ENCODE data around the gene CRABP2.

Gene CRABP2

DNA sequence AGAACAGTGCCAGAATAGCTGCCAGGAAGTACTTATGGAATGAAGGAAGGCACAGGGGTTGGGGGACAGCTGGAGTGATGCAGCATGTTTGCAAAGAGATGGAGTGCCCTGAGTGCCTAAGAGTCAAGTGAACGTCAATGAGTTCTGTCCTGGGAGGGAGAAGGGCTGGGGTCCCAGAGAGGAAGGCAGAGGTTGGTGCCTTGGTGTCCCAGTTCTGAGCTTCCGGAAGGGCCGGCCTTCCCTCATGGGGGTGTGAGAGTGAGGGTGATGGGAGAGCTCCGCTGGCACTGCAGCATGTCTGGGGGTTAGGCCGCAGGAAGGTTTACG, 45.8 kb downstream of the CRABP2 start:
- H3K27me3 Mint-ChIP-seq, result peaks cover 64% of the 10 kb centered on the region
- H3K27ac Mint-ChIP-seq, result peak overlapping the region; percentile 45
- H3K4me3 Mint-ChIP-seq, result peak overlapping the region; percentile 0
- no peaks in the 10 kb centered on the region for H3K36me3 Mint-ChIP-seq (ENCODE audit: low read depth)
- peaks cover 91% of the 10 kb centered on the region for H3K4me1 Mint-ChIP-seq (ENCODE audit: low read depth)
- H3K9me3 Mint-ChIP-seq, result no peaks in the 10 kb centered on the region
- intact Hi-C loops (cut with micrococcal nuclease), result no loop called here

- H3K36me3 Mint-ChIP-seq (ENCODE audit: low read depth), result no peaks in the 10 kb centered on the region
- H3K4me3 Mint-ChIP-seq, result no peak overlapping the region
- H3K9me3 Mint-ChIP-seq, result no peaks in the 10 kb centered on the region
- peaks cover 86% of the 10 kb centered on the region for H3K4me1 Mint-ChIP-seq (ENCODE audit: low read depth)
- H3K27ac Mint-ChIP-seq, result peak overlapping the region; percentile 65
- intact Hi-C loops (cut with micrococcal nuclease), result no loop called here
- peaks cover 65% of the 10 kb centered on the region for H3K27me3 Mint-ChIP-seq
Measured at GRCh38 chr1:156658945-156659574, 46.3 kb downstream of the CRABP2 start.

- Mint-ChIP-seq H3K36me3 (ENCODE audit: low read depth) (no peaks in the 10 kb centered on the region), H3K9me3 (no peaks in the 10 kb centered on the region), H3K4me3 (no peak overlapping the region), H3K4me1 (ENCODE audit: low read depth) (peaks cover 80% of the 10 kb centered on the region), H3K27me3 (peaks cover 67% of the 10 kb centered on the region), H3K27ac (peak overlapping the region; percentile 65)
- intact Hi-C loops (cut with micrococcal nuclease), result no loop called here
Measured at GRCh38 chr1:156658496-156658895, 46.9 kb downstream of the CRABP2 start.

- H3K9me3 Mint-ChIP-seq, result no peaks in the 10 kb centered on the region
- intact Hi-C loops (cut with micrococcal nuclease), result loop anchor here (1.0 kb wide), 1 partner anchor 31 kb away; no protein-coding TSS in a partner anchor
- H3K4me3 Mint-ChIP-seq, result peak overlapping the region; percentile 59
- no peaks in the 10 kb centered on the region for H3K36me3 Mint-ChIP-seq (ENCODE audit: low read depth)
- peak overlapping the region; percentile 65 for H3K27ac Mint-ChIP-seq
- H3K4me1 Mint-ChIP-seq (ENCODE audit: low read depth), result peaks cover 73% of the 10 kb centered on the region
- H3K27me3 Mint-ChIP-seq, result peaks cover 67% of the 10 kb centered on the region
Measured at GRCh38 chr1:156657741-156658319, 47.6 kb downstream of the CRABP2 start.

DNA sequence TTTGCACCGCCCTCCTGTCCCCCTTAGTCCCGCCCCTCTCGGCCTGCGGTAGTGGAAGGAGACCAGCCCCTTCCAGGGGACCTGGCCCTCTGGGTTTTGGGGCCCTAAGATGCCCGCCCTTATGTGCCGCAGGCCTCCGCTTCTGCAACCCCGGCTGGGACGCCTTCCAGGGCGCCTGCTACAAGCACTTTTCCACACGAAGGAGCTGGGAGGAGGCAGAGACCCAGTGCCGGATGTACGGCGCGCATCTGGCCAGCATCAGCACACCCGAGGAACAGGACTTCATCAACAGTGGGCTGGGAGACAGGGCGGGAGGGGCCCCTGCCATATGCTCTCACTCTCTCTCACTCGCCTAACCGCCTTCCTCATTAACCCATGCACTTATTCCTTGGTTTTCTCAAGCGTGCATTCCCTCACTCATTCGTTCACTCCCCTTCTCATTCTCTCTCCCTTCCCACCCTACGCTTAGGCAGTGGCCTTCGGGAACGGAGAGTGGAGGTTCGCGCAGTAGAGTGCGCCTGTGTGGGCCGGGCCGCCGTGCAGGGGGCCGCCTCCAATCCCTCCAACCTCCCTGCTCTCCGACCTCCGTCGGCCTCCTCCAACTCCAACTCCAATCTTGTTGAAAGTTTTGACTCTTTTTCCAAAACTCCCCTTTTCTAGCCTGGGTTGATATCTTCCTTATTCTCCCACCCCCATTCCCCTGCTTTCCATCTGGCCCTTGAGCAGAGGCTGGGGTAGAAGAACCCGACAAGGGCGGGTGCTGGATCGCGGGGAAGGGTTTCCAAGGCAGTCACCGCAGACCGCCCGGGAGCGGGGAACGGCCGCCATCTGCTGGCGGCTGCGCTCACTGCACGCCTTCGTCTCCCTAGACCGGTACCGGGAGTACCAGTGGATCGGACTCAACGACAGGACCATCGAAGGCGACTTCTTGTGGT, 48.3 kb downstream of the CRABP2 start:
- Mint-ChIP-seq H3K9me3 (no peaks in the 10 kb centered on the region), H3K36me3 (ENCODE audit: low read depth) (no peaks in the 10 kb centered on the region), H3K27ac (peak overlapping the region; percentile 65), H3K27me3 (peaks cover 69% of the 10 kb centered on the region), H3K4me3 (peak overlapping the region; percentile 59), H3K4me1 (ENCODE audit: low read depth) (peaks cover 69% of the 10 kb centered on the region)
- intact Hi-C loops (cut with micrococcal nuclease), result loop anchor here (1.0 kb wide), 1 partner anchor 30 kb away; no protein-coding TSS in a partner anchor

- peaks cover 76% of the 10 kb centered on the region for H3K27me3 Mint-ChIP-seq
- intact Hi-C loops (cut with micrococcal nuclease), result no loop called here
- peaks cover 61% of the 10 kb centered on the region for H3K4me1 Mint-ChIP-seq (ENCODE audit: low read depth)
- no peak overlapping the region for H3K27ac Mint-ChIP-seq
- H3K4me3 Mint-ChIP-seq, result no peak overlapping the region
- no peaks in the 10 kb centered on the region for H3K9me3 Mint-ChIP-seq
- no peaks in the 10 kb centered on the region for H3K36me3 Mint-ChIP-seq (ENCODE audit: low read depth)
Measured at GRCh38 chr1:156655904-156656516, 49.4 kb downstream of the CRABP2 start.

DNA sequence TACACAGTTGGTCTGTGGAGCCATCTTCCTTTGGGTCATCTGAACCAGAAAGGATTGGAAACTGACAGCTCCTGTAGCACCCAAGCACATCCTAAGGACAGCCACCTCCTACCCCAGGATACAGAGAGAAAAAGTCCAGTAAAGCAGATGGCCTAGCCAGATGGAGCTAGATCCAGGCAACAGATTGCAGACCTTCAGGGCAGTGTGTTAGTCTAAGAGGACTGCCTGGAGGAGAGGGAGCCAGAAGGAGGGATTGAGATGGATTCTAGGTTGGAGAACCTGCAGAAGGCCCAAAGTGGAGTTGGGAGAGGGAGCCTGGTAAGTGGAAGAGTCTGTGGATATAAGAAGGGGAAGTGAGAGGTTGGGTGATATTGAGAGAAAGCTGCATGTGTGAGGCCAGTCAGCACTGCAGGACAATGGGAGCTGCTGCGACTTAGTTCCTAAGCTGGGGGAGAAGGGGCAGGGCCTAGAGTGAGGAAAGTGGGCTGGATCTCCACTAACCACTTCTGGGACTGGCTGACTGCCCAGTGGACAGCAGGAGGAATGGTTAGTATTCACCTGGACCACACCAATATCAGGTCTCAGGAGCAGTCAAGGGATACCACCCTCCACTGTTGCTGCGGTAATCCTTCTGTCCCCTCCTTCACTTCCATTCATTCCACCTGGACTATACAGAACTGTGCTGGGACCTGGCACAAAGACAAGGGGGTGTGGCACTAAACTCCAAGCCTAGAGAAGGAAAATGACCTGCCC, 50.1 kb downstream of the CRABP2 start:
- intact Hi-C loops (cut with micrococcal nuclease), result no loop called here
- Mint-ChIP-seq H3K4me3 (no peak overlapping the region), H3K27ac (no peak overlapping the region), H3K36me3 (ENCODE audit: low read depth) (no peaks in the 10 kb centered on the region), H3K9me3 (no peaks in the 10 kb centered on the region), H3K4me1 (ENCODE audit: low read depth) (peaks cover 54% of the 10 kb centered on the region), H3K27me3 (peaks cover 83% of the 10 kb centered on the region)

DNA sequence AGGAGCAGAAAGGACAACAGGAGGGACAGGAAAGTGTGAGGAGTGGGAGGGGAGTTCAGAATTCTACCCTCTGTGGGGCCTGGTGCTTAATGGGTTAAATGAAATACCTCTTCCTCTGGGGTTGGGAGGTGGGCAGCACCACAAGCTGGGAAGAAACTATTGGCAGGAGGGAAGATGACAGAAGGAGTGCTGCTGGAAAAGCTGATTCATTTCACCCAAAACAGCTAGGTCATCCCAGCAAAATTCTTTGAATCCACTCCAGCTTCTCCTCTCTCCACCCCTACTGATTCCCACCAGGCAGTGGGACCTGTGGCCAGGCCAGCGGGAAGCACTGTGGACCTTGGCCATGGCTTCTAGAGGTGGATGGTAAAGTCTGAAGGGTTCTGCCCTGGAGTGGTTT, 50.7 kb downstream of the CRABP2 start:
- H3K27ac Mint-ChIP-seq, result no peak overlapping the region
- H3K4me1 Mint-ChIP-seq (ENCODE audit: low read depth), result peaks cover 48% of the 10 kb centered on the region
- H3K36me3 Mint-ChIP-seq (ENCODE audit: low read depth), result no peaks in the 10 kb centered on the region
- H3K4me3 Mint-ChIP-seq, result no peak overlapping the region
- peaks cover 86% of the 10 kb centered on the region for H3K27me3 Mint-ChIP-seq
- intact Hi-C loops (cut with micrococcal nuclease), result no loop called here
- H3K9me3 Mint-ChIP-seq, result no peaks in the 10 kb centered on the region

DNA sequence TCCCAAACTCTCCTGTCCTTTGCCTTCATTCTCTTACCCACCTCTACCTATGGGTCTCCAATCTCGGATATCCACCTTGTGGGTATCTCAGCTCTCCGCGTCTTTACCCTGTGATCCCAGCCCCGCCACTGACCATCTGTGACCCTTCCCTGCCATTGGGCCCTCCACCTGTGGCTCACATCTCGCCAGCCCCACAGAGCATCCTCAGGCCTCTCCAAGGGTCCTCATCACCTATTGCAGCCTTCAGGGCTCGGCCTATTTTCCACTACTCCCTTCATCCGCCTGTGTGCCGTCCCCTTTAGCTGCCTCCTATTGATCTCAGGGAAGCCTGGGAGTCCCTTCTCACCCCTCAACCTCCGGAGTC, 52.4 kb downstream of the CRABP2 start:
- Mint-ChIP-seq H3K27ac (no peak overlapping the region), H3K36me3 (ENCODE audit: low read depth) (no peaks in the 10 kb centered on the region), H3K27me3 (peaks cover 89% of the 10 kb centered on the region), H3K9me3 (no peaks in the 10 kb centered on the region), H3K4me1 (ENCODE audit: low read depth) (peaks cover 31% of the 10 kb centered on the region), H3K4me3 (no peak overlapping the region)
- intact Hi-C loops (cut with micrococcal nuclease), result no loop called here

DNA sequence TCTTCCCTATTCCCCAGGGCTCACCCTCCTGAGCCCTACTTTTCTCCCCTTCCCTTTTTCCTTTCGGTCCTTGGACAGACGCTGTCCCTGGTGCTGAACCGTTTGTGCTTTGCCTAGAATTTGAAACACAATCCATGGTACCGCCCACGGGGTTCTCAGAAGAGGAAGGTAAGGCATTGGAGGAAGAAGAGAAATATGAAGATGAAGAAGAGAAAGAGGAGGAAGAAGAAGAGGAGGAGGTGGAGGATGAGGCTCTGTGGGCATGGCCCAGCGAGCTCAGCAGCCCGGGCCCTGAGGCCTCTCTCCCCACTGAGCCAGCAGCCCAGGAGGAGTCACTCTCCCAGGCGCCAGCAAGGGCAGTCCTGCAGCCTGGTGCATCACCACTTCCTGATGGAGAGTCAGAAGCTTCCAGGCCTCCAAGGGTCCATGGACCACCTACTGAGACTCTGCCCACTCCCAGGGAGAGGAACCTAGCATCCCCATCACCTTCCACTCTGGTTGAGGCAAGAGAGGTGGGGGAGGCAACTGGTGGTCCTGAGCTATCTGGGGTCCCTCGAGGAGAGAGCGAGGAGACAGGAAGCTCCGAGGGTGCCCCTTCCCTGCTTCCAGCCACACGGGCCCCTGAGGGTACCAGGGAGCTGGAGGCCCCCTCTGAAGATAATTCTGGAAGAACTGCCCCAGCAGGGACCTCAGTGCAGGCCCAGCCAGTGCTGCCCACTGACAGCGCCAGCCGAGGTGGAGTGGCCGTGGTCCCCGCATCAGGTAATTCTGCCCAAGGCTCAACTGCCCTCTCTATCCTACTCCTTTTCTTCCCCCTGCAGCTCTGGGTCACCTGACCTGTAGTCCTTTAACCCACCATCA, 53.0 kb downstream of the CRABP2 start:
- Mint-ChIP-seq H3K27ac (no peak overlapping the region), H3K27me3 (peaks cover 89% of the 10 kb centered on the region), H3K4me1 (ENCODE audit: low read depth) (peaks cover 25% of the 10 kb centered on the region), H3K9me3 (no peaks in the 10 kb centered on the region), H3K36me3 (ENCODE audit: low read depth) (no peaks in the 10 kb centered on the region), H3K4me3 (no peak overlapping the region)
- intact Hi-C loops (cut with micrococcal nuclease), result no loop called here
